Activated naive CD4-positive, alpha-beta T cell treated with anti-CD3 and anti-CD28 coated beads for 36 hours (primary cell): ENCODE results near the gene IQCF2. TPM values are rescaled to one million over a fixed set of nuclear protein-coding genes. Genes with fewer than 3 reads are reported as not detected.
A peak's percentile ranks its signal among the peaks of the same experiment; 100 is the strongest.
"Not testable (repeated sequence)": the region's sequence is repeated elsewhere in the genome, so short reads cannot be mapped to it uniquely, and the experiment has no call there.

Source experiments
- CTCF ChIA-PET: fragments of 350-600 bp; sonication (Branson Sonifier 250); formaldehyde crosslinking; loops from one replicate; lab custom pipeline; 2021; ENCODE audit warnings: antibody characterized with exemption; lab: Charles Lee
- DNase-seq: peaks from one replicate; pipeline ENCODE4 v3.0.0-alpha.2; 2020
- H3K27ac Mint-ChIP-seq: one replicate; pipeline ENCODE4 v1.8.0; 2021; ENCODE audit warnings: mild to moderate bottlenecking, mixed read lengths
- H3K27me3 Mint-ChIP-seq: one replicate; pipeline ENCODE4 v1.8.0; 2021; ENCODE audit warnings: low read depth, mixed read lengths
- H3K36me3 Mint-ChIP-seq: one replicate; pipeline ENCODE4 v1.8.0; 2021; ENCODE audit warnings: low read depth, mixed read lengths
- H3K4me1 Mint-ChIP-seq: one replicate; pipeline ENCODE4 v1.8.0; 2021; ENCODE audit warnings: low read depth, mixed read lengths
- H3K4me3 Mint-ChIP-seq: one replicate; pipeline ENCODE4 v1.8.0; 2021; ENCODE audit warnings: mild to moderate bottlenecking, moderate library complexity, mixed read lengths
- H3K9me3 Mint-ChIP-seq: one replicate; pipeline ENCODE4 v1.8.0; 2021; ENCODE audit warnings: mixed read lengths
- intact Hi-C: fragments of 100-400 bp; cut with micrococcal nuclease; formaldehyde crosslinking; loops from one replicate; pipeline ENCODE4 v1.15.1; 2023
- total RNA-seq, 2 experiments: library from RNA; stranded (reverse); gene quantifications; one replicate each; pipeline ENCODE4 v1.2.3, GENCODE V29; 2021

IQCF2 gene
- total RNA-seq, 2 experiments from 2014 or later = not detected

GRCh38 chr3:51887620-51888019 is 26.2 kb downstream of the IQCF2 start:
- intact Hi-C loops = no loop called here
- Mint-ChIP-seq H3K4me3 (no peak overlapping the region), H3K27me3 (no peaks in the 10 kb centered on the region), H3K4me1 (peaks cover 2% of the 10 kb centered on the region), H3K9me3 (no peaks in the 10 kb centered on the region), H3K27ac (no peak overlapping the region), H3K36me3 (no peaks in the 10 kb centered on the region)
- no peak for DNase-seq
- CTCF ChIA-PET = interaction anchor here (0.6 kb wide), 1 partner anchor 280 kb away, joined by 3 read pairs; no protein-coding TSS in a partner anchor

DNA sequence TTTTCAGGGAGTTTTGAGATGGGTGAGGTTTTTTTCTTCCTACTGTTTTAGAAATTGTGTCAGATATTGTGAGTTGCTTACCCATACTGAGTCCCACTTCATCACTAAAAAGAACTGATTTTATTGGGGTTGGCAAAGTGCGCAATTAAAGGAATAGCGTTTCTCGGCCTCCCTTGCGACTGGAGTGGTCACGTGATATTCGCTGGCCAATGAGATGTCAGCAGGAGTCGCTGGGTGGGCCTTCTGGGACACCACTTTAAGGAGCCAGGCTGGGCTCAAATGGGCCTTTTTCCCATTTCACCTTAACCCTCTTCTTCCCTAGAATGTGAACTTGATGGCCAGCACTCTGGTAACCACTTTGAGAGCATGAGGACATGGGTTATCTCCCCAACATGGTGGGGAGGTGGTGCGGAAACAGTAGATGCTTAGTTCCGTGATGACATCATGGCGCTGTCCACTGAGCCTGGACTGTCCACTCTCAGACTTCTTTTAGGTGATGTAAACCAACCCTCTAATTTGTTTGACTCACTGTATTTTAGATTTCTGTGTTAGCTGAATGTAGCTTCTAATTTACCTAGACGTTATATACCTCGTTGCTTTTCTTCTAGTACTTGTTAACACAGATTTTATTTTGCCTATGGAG is 27.2 kb downstream of the IQCF2 start:
- no peak overlapping the region for H3K27ac Mint-ChIP-seq
- intact Hi-C loops = no loop called here
- no peaks in the 10 kb centered on the region for H3K27me3 Mint-ChIP-seq
- no peaks in the 10 kb centered on the region for H3K36me3 Mint-ChIP-seq
- H3K4me3 Mint-ChIP-seq = no peak overlapping the region
- no peaks in the 10 kb centered on the region for H3K9me3 Mint-ChIP-seq
- no peak for DNase-seq
- CTCF ChIA-PET = no interaction called here
- H3K4me1 Mint-ChIP-seq = peaks cover 2% of the 10 kb centered on the region

DNA sequence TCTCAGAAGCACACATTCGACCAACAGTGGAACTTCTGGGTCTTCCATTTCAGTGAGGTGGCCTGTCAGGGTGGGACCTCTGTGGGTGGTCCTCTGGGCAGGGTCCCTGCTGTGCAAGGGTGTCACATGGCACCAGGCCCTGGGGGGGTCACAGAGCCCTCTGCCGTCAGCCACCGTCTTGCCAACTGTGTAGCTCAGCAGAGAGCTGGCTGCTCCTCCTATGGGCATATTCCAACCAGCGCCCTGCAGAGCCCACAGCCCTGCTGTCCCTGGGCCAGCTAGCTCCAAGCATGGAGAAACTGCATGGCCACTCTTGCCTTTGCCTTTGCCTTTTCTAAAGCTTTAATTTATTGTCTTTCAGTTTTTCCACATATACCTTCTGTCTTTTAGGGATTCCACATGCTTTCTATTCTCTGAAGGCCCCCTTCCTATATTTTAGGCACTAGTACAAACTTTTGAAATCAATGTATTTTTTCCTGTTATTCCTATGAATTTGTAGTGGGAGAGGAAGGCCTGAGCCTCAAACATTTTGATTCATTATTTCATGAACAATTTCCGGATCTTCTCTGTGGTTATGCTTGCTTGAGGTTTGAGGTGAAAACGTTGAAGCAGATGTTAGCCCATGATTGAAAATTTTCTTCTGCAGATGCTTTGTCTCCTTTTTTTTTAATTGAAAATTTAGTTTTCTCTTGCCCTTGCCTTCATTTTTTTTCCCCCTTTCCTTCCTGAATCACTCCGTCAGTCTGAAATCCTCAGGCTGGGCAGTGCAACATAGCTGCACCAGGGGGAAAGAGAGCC is 30.0 kb downstream of the IQCF2 start:
- no peak for DNase-seq
- Mint-ChIP-seq H3K36me3 (no peaks in the 10 kb centered on the region), H3K4me1 (peaks cover 2% of the 10 kb centered on the region), H3K27ac (no peak overlapping the region), H3K27me3 (peaks cover 5% of the 10 kb centered on the region), H3K9me3 (no peaks in the 10 kb centered on the region), H3K4me3 (no peak overlapping the region)
- intact Hi-C loops = no loop called here
- CTCF ChIA-PET = no interaction called here

- intact Hi-C loops = no loop called here
- CTCF ChIA-PET = no interaction called here
- DNase-seq = no peak
- H3K4me1 Mint-ChIP-seq = peaks cover 2% of the 10 kb centered on the region
- H3K36me3 Mint-ChIP-seq = no peaks in the 10 kb centered on the region
- no peak overlapping the region for H3K4me3 Mint-ChIP-seq
- no peaks in the 10 kb centered on the region for H3K9me3 Mint-ChIP-seq
- H3K27me3 Mint-ChIP-seq = peaks cover 14% of the 10 kb centered on the region
- H3K27ac Mint-ChIP-seq = no peak overlapping the region
These were observed 33.0 kb downstream of the IQCF2 start for GRCh38 chr3:51894391-51894790.

- Mint-ChIP-seq H3K36me3 (no peaks in the 10 kb centered on the region), H3K9me3 (no peaks in the 10 kb centered on the region), H3K4me3 (no peak overlapping the region), H3K4me1 (peaks cover 2% of the 10 kb centered on the region), H3K27me3 (peaks cover 14% of the 10 kb centered on the region), H3K27ac (no peak overlapping the region)
- CTCF ChIA-PET = no interaction called here
- intact Hi-C loops = no loop called here
- no peak for DNase-seq
These were observed 33.5 kb downstream of the IQCF2 start for GRCh38 chr3:51894939-51895338.

DNA sequence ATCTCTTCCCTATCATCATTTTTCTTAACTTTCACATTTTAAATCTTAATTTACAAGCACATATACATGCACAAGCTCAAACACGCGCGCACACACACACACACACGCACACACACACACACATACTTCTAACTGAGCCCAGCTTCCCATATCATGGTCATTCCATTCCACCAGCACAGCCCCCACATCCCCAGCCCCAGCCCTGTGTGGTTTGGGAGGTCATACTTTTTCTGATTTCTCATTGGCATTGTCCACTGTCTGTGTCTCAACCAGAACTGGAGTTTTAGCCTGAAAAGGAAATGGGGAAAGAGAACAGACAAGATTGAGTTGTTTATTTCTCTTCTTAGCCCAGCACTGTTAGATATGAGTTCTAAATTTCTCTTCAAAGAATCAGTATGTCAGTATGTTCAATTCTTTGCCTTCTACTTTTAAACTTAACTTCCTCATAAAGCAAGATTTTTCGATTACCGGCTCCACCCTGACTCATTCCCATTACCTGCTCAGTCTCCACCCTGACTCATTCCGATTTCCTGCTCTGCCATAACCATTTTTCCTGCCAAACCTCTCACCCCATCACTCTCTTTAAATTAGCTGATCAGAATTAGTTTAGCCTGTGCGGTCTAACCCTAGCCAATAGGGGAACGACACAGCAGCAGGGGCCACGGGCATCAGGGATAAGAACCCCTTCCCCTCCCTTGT is 35.3 kb downstream of the IQCF2 start:
- intact Hi-C loops = no loop called here
- peaks cover 20% of the 10 kb centered on the region for H3K27me3 Mint-ChIP-seq
- CTCF ChIA-PET = no interaction called here
- H3K9me3 Mint-ChIP-seq = no peaks in the 10 kb centered on the region
- DNase-seq = no peak
- no peak overlapping the region for H3K4me3 Mint-ChIP-seq
- H3K4me1 Mint-ChIP-seq = peaks cover 2% of the 10 kb centered on the region
- no peaks in the 10 kb centered on the region for H3K36me3 Mint-ChIP-seq
- no peak overlapping the region for H3K27ac Mint-ChIP-seq

GRCh38 chr3:51897391-51897790 is 36.0 kb downstream of the IQCF2 start:
- CTCF ChIA-PET = no interaction called here
- Mint-ChIP-seq H3K27ac (no peak overlapping the region), H3K9me3 (no peaks in the 10 kb centered on the region), H3K4me1 (peaks cover 2% of the 10 kb centered on the region), H3K36me3 (no peaks in the 10 kb centered on the region), H3K4me3 (no peak overlapping the region), H3K27me3 (peaks cover 21% of the 10 kb centered on the region)
- DNase-seq = no peak
- intact Hi-C loops = no loop called here

GRCh38 chr3:51900043-51900442 is 38.6 kb downstream of the IQCF2 start:
- DNase-seq, intact Hi-C loops, H3K4me3 Mint-ChIP-seq, H3K9me3 Mint-ChIP-seq, H3K4me1 Mint-ChIP-seq, H3K36me3 Mint-ChIP-seq, CTCF ChIA-PET, H3K27ac Mint-ChIP-seq: not testable (repeated sequence)
- peaks cover 22% of the 10 kb centered on the region for H3K27me3 Mint-ChIP-seq

GRCh38 chr3:51902361-51902760 is 40.9 kb downstream of the IQCF2 start:
- intact Hi-C loops, H3K27ac Mint-ChIP-seq, H3K36me3 Mint-ChIP-seq, H3K4me1 Mint-ChIP-seq, H3K9me3 Mint-ChIP-seq, CTCF ChIA-PET, H3K4me3 Mint-ChIP-seq: not testable (repeated sequence)
- DNase-seq = peak; percentile 43
- peaks cover 14% of the 10 kb centered on the region for H3K27me3 Mint-ChIP-seq

DNA sequence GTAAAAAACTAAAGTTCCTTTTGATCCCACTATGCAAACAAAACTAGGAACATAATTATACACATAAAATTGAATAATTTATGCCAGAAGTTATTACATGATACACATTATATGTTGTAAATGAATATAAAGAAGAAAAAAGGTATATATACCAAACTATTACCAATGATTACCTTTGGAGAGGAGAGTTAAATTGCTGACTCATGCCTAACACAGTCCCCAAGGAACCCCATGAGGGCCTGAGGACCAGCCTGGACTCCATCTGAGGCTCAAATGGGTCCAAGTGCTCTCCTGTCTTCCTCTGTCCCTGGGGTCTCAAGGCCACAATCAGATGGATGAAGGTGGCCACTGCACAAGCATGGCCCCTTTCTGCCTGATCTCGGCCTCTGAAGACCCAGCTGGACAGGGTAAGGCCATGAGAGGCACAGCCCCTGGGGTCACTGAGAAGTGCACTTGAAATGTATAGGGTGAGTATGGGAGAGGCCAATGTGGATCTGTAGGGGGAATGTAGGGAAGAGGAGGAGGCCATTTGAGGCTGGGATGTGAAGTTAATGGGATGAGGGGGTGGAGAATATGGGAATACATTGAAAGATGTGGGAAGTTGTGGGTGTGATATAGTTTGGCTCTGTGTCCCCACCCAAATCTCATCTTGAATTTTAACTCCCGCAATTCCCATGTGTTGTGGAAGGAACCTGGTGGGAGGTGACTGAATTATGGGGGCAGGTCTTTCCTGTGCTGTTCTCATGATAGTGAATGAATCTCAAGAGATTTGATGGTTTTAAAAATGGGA is 42.8 kb downstream of the IQCF2 start:
- peaks cover 2% of the 10 kb centered on the region for H3K36me3 Mint-ChIP-seq
- no peak overlapping the region for H3K27ac Mint-ChIP-seq
- intact Hi-C loops = no loop called here
- peaks cover 4% of the 10 kb centered on the region for H3K4me1 Mint-ChIP-seq
- CTCF ChIA-PET = interaction anchor here (0.7 kb wide), 1 partner anchor 600 kb away, joined by 4 read pairs; no protein-coding TSS in a partner anchor
- peaks cover 15% of the 10 kb centered on the region for H3K27me3 Mint-ChIP-seq
- H3K4me3 Mint-ChIP-seq = no peak overlapping the region
- no peak for DNase-seq
- peaks cover 8% of the 10 kb centered on the region for H3K9me3 Mint-ChIP-seq

DNA sequence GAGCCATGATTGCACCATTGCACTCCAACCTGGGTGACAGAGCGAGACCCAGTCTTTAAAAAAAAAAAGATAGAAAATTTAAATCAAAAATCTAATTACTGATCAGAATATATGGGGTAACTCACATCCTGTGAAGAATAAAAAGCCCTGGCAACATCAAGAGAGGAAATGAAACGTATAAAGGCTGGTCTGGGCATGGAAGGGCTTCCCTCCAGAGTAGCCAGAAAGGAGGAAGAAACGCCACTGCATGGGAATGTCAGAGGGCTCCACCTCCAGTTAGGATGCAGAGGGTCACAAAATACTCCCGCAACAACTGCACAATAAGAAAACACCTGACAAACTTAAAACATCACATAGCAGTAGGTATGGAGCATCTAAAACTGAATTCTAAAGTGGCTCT is 46.6 kb downstream of the IQCF2 start:
- H3K4me1 Mint-ChIP-seq = no peaks in the 10 kb centered on the region
- H3K9me3 Mint-ChIP-seq = peaks cover 8% of the 10 kb centered on the region
- peaks cover 11% of the 10 kb centered on the region for H3K27me3 Mint-ChIP-seq
- intact Hi-C loops = no loop called here
- no peak overlapping the region for H3K4me3 Mint-ChIP-seq
- H3K27ac Mint-ChIP-seq = no peak overlapping the region
- DNase-seq = no peak
- H3K36me3 Mint-ChIP-seq = peaks cover 2% of the 10 kb centered on the region
- CTCF ChIA-PET = no interaction called here
